Sigmoid colon (tissue), 7 donors: ENCODE results near the gene SNX33. TPM values are rescaled to one million over a fixed set of nuclear protein-coding genes. Genes with fewer than 3 reads are reported as not detected.

Experiments
- DNase-seq: peaks from one replicate; pipeline ENCODE4 v3.0.0-alpha.2; 2019
- H3K27ac ChIP-seq, 4 donors: fragments of 200-600 bp; sonication (generic); one replicate each; pipeline ENCODE4 v1.5.1; 2016 to 2019; ENCODE audit warnings: mild to moderate bottlenecking in 1 of 4
- H3K27me3 ChIP-seq, 3 donors: fragments of 200-600 bp; sonication (generic); one replicate each; pipeline ENCODE4 v1.5.1; 2019; ENCODE audit warnings: mild to moderate bottlenecking in 1 of 3
- H3K36me3 ChIP-seq, 4 donors: fragments of 200-600 bp; sonication (generic); one replicate each; pipeline ENCODE4 v1.5.1; 2016 to 2019
- H3K4me1 ChIP-seq, 4 donors: fragments of 200-600 bp; sonication (generic); one replicate each; pipeline ENCODE4 v1.5.1; 2017 to 2019
- H3K4me3 ChIP-seq, 4 donors: fragments of 200-600 bp; sonication (generic); one replicate each; pipeline ENCODE4 v1.5.1; 2017 to 2019; ENCODE audit warnings: mild to moderate bottlenecking in 2 of 4, moderate library complexity in 1 of 4
- H3K9me3 ChIP-seq, 4 donors: fragments of 200-600 bp in 3 of 4; sonication (generic) in 3 of 4; one replicate each; pipeline versions ENCODE4 v1.5.1 to v1.6.1; 2013 to 2019
- EP300 ChIP-seq, 4 donors: sonication (generic); formaldehyde crosslinking; IDR thresholded peaks; one replicate each; pipeline ENCODE4 v1.6.1; 2017; ENCODE audit warnings: antibody characterized with exemption in 4 of 4
- POLR2A ChIP-seq, 2 donors: fragments of 450-650 bp; IDR thresholded peaks; one replicate each; pipeline ENCODE4 v1.6.1; 2016; ENCODE audit warnings: antibody characterized with exemption in 2 of 2, mild to moderate bottlenecking in 2 of 2, moderate library complexity in 2 of 2
- POLR2AphosphoS5 ChIP-seq, 4 donors: sonication (generic); formaldehyde crosslinking; IDR thresholded peaks; one replicate each; pipeline ENCODE4 v1.6.1; 2017; ENCODE audit warnings: antibody characterized with exemption in 4 of 4
- WGBS, 2 donors: extraction: QIAGEN DNeasy Blood & Tissue Kit; methylation state at CpG; one replicate each; pipeline ENCODE4 v1.1.7; 2013; 5-methylcytosine and 5-hydroxymethylcytosine counted together
- intact Hi-C: fragments of 100-400 bp; cut with DNase I; formaldehyde crosslinking; loops from one replicate; pipeline ENCODE4 v1.15.1; 2023
- polyA plus RNA-seq, 3 donors: library from polyadenylated mRNA; stranded (reverse); fragments of 200-250 nt; gene quantifications; one replicate each; pipeline ENCODE4 v1.2.3, GENCODE V29; 2013
- total RNA-seq, 4 donors: library from RNA; depleted of rRNA; stranded (reverse); fragments of >200 nt; gene quantifications; one replicate each; pipeline ENCODE4 v1.1.0, GENCODE V29; 2016
- TF ChIP-seq, protein P1 (sequence below), 4 experiments: fragments of 450-650 bp in 3 of 4; fragments of 200-600 bp in 1 of 4; IDR thresholded peaks; one replicate each; pipeline ENCODE4 v1.5.1; 2016 to 2019; ENCODE audit warnings: antibody characterized with exemption in 4 of 4, mild to moderate bottlenecking in 3 of 4, moderate library complexity in 2 of 4
- donor health status: healthy with polysubstance abuse.
- donor health status: Bipolar disorder and iron deficiency.
- donor health status: healthy.

The SNX33 gene
- total and polyA plus RNA-seq, 7 donors, result 9.0 to 32.7 (median 20.9) TPM

DNA sequence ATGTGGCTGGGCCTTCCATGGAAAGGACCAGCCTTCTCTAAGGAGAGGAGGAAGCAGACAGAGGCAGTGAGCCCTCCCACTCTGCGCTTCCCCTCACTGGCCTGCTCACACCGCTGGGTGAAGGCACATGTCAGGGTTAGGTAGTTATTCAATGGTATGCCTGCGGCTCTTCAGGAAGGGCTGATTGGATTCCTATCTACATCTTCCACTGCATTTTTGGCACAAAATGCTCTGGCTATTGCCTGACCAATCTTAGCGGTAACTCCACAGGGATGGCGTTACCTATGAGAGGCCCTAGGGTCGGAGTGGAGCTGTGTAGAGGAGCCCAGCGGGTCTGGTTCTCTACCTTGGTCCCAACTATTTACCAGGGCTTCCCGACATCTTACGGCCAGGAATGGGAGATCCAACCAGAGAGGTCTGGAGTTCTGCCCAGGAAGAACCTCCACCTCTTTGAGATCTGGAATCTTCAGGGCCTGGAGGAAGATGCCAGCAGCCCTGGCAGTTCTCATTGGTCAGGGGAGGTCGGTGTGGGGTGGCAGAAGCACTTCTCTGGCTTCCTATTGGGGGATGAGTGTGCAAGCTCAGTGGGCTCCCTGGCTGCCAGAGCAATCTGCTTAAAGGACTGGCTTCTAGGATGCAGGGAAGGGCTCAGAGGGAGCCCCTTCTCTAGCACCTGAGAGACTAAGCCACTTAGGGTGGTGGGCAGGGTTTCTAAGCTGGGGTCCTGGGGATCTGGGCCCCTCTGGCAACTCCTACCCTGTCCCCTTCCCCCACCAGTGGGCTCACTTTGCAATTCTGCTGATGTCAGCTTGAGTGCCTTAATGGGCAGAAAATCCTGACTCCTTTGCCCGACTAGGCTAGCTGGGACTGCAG is 24.3 kb downstream of the SNX33 start:
- DNase-seq, result no peak
- Histone ChIP-seq H3K4me1 (peaks cover 0 to 64% (median 52%) of the 10 kb centered on the region in 4 donors), H3K27ac (peak overlapping the region; percentile 79 to 94 (median 92)), H3K9me3 (no peaks in the 10 kb centered on the region), H3K36me3 (peaks cover 9 to 22% (median 18%) of the 10 kb centered on the region in 4 donors), H3K4me3 (no peak overlapping the region), H3K27me3 (no peaks in the 10 kb centered on the region)
- 85% methylated on average over 11 of the region's 11 CpGs for WGBS, 2 donors
- peak in 3 of 4 donors; percentile 18 to 68 (median 53) for TF ChIP-seq POLR2AphosphoS5 (IDR thresholded peaks at IDR 0.05)
- TF ChIP-seq POLR2A (IDR thresholded peaks at IDR 0.05), result no peak
- intact Hi-C loops, result no loop called here

DNA sequence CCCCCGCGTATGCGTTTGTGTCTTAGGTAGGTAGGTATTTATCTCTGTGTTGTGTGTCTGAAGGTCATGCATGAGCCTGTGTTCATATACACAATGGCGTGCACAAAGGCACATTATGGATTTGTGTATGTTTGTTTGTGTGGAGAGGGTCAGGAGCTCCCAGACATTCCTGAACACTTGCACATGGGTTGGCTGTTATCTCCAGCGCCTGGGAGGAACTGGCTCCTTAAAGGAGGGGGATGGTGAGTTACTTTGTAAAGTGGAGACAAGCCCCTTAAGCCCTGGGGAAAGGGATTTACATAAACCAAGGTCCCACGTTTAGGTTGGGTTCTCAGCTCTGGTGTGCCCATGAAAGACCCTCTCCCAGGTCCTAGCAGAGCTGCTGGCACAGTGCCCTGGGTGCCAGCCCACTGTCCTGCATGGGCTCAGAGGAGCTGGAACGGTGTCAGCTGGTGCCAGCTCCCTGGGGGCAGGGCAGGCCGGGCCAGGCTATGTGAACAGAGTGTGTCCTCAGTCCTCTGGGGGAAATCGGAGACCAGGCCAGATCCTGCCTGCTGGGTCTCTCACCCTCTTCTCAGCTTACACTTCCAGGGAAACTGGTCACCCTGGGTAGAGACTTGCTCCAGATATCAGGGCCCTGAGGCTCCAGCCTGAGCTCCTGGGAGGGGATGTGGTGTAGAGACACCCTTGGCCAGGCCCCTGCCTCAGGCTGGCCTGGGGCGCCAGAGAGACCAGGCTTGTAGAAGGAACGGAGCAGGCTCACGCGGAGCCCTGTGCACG is 25.1 kb downstream of the SNX33 start:
- H3K9me3 ChIP-seq, result no peaks in the 10 kb centered on the region
- peak overlapping the region in 3 of 4 donors; percentile 9 to 32 (median 13) for H3K4me3 ChIP-seq
- DNase-seq, result peak; percentile 87
- peaks cover 15 to 30% (median 26%) of the 10 kb centered on the region in 4 donors for H3K36me3 ChIP-seq
- WGBS, 2 donors, result 69 to 78% methylated on average over 14 of the region's 14 CpGs
- TF ChIP-seq, protein P1, sequence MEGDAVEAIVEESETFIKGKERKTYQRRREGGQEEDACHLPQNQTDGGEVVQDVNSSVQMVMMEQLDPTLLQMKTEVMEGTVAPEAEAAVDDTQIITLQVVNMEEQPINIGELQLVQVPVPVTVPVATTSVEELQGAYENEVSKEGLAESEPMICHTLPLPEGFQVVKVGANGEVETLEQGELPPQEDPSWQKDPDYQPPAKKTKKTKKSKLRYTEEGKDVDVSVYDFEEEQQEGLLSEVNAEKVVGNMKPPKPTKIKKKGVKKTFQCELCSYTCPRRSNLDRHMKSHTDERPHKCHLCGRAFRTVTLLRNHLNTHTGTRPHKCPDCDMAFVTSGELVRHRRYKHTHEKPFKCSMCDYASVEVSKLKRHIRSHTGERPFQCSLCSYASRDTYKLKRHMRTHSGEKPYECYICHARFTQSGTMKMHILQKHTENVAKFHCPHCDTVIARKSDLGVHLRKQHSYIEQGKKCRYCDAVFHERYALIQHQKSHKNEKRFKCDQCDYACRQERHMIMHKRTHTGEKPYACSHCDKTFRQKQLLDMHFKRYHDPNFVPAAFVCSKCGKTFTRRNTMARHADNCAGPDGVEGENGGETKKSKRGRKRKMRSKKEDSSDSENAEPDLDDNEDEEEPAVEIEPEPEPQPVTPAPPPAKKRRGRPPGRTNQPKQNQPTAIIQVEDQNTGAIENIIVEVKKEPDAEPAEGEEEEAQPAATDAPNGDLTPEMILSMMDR (IDR thresholded peaks at IDR 0.05), result no peak
- peak in 3 of 4 donors; percentile 52 to 65 (median 62) for TF ChIP-seq POLR2AphosphoS5 (IDR thresholded peaks at IDR 0.05)
- no peaks in the 10 kb centered on the region for H3K27me3 ChIP-seq
- H3K4me1 ChIP-seq, result peaks cover 0 to 62% (median 46%) of the 10 kb centered on the region in 4 donors
- intact Hi-C loops, result no loop called here
- peak overlapping the region; percentile 79 to 94 (median 92) for H3K27ac ChIP-seq

DNA sequence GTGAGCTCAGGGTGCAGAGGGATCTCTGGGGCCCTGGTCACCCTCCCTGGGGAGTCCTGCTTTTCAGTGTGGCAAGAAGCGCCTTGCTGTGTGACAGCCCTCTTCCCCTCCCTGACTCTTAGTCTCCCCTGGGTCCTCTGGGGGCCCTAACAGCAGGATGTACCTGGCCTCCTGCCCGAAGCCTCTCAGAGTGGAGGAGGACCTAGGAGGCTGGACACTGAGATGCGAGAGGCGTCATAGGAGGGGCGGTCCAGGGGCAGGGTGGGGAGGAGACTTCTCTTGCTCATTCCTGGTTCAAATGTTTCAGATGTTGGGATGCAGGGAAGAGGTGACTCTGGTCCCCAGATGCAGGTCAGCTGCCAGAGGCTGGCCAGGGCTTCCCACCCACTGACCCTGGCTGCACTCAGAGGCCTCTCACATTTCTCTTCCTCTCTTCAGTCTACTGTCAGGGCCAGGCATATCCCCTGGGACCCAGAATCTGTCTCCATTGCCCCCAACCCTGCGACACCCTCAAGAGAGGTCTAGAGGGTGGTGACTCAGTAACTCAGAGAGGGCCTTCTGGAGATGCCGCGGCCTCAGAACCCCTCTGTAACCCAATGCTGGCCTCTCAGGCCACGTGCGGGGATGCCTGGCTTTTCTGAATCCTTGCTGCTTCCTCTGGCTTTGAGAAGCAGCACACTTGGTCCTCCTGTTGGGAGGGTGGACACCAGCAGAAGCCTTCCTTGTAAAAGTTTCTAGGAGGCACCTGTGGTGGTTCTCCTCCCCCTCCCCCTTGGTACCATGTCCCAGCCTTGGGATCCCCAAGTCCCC is 25.9 kb downstream of the SNX33 start:
- Histone ChIP-seq H3K4me3 (peak overlapping the region in 3 of 4 donors; percentile 9 to 32 (median 13)), H3K9me3 (no peaks in the 10 kb centered on the region), H3K27ac (peak overlapping the region; percentile 79 to 94 (median 92)), H3K36me3 (peaks cover 19 to 38% (median 30%) of the 10 kb centered on the region in 4 donors), H3K4me1 (peaks cover 0 to 62% (median 46%) of the 10 kb centered on the region in 4 donors), H3K27me3 (no peaks in the 10 kb centered on the region)
- WGBS, 2 donors, result 81 to 86% methylated on average over 10 of the region's 10 CpGs
- intact Hi-C loops, result no loop called here
- TF ChIP-seq EP300 (IDR thresholded peaks at IDR 0.05) (no peak), POLR2A (IDR thresholded peaks at IDR 0.05) (peak in 1 of 2 donors; percentile 23), POLR2AphosphoS5 (IDR thresholded peaks at IDR 0.05) (peak; percentile 26 to 69 (median 42))
- TF ChIP-seq, protein P1 (IDR thresholded peaks at IDR 0.05), result no peak
- peak; percentile 96 for DNase-seq

DNA sequence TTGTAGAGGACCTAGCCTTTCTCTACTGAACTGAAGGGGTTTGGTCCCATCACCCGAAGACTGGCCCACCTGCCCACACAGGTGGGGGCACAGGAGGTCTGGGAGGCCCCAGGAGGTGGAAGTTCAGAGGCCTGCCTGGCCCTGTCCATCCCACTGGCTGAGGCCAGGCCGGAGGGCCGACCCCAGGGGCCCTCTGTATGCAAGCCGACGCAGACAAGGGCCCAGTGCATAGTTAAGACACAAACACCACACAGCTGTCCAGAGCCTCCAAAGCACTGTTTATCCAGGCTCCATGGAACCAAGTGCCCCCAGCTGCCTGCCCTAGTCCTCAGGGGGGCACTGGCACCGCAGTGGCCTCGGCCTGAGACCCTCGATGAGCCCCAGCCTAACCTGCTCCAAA is 26.7 kb downstream of the SNX33 start:
- DNase-seq, result no peak
- TF ChIP-seq EP300 (IDR thresholded peaks at IDR 0.05), result no peak
- peak in 1 of 4 donors; percentile 15 for TF ChIP-seq POLR2AphosphoS5 (IDR thresholded peaks at IDR 0.05)
- TF ChIP-seq, protein P1 (IDR thresholded peaks at IDR 0.05), result no peak
- TF ChIP-seq POLR2A (IDR thresholded peaks at IDR 0.05), result no peak
- Histone ChIP-seq H3K4me1 (peaks cover 0 to 62% (median 46%) of the 10 kb centered on the region in 4 donors), H3K4me3 (no peak overlapping the region), H3K36me3 (peaks cover 25 to 43% (median 34%) of the 10 kb centered on the region in 4 donors), H3K9me3 (no peaks in the 10 kb centered on the region), H3K27me3 (no peaks in the 10 kb centered on the region), H3K27ac (peak overlapping the region; percentile 79 to 94 (median 92))
- 83 to 85% methylated on average over 8 of the region's 8 CpGs for WGBS, 2 donors
- intact Hi-C loops, result no loop called here
